Measurements from ENCODE around the gene MROH2A.

MROH2A gene

DNA sequence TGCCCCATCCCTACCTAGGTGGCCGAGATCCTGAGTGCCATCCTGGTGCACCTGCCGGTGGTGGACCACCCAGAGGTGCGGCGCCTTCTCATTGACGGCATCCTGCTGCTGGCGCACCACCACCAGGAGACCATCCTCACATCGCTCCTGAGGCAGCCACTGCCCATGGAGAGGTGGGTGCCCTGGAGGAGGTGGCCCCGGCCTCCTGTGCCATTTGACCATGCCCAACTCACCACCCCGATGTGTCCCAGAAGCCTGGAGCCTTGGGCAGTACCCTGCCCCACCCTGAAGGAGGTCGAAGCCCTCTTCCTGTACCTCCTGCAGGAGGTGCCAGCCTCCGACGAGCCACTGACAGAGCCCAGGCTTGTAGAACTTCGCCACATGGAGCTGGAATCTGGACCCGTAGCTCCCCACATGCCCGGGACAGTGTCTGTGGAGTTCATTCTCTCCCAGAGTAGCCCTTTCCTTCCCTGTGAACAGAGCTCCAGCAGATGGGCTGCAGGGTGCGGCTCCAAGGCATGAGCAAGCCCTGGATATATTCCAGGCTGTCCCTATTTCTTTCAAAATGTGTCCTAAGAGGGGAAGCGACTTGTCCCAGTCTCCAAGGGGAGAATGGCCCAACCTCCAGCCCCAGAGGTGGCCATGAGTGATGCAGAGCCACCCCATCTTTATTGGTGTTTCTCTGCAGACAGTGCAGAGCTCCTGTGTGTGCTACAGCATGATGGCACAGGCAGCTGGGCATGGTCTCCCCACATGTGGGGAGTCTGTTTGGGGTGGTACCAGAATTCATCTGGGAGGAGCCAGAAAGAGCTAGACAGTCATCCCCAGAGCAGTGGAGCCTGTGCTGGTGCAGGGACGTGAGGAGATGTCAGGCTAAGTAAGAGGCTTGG lies 42.0 kb downstream of the MROH2A start:
- H3K4me3 ChIP-seq (ENCODE audit: low read length) = no peak overlapping the region
- TF ChIP-seq, protein P1, sequence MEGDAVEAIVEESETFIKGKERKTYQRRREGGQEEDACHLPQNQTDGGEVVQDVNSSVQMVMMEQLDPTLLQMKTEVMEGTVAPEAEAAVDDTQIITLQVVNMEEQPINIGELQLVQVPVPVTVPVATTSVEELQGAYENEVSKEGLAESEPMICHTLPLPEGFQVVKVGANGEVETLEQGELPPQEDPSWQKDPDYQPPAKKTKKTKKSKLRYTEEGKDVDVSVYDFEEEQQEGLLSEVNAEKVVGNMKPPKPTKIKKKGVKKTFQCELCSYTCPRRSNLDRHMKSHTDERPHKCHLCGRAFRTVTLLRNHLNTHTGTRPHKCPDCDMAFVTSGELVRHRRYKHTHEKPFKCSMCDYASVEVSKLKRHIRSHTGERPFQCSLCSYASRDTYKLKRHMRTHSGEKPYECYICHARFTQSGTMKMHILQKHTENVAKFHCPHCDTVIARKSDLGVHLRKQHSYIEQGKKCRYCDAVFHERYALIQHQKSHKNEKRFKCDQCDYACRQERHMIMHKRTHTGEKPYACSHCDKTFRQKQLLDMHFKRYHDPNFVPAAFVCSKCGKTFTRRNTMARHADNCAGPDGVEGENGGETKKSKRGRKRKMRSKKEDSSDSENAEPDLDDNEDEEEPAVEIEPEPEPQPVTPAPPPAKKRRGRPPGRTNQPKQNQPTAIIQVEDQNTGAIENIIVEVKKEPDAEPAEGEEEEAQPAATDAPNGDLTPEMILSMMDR (IDR thresholded peaks at IDR 0.05; ENCODE audit: insufficient read depth, low read depth, low read length, missing control alignments) = no peak
- DNase-seq (ENCODE audit: low read depth) = no peak

DNA sequence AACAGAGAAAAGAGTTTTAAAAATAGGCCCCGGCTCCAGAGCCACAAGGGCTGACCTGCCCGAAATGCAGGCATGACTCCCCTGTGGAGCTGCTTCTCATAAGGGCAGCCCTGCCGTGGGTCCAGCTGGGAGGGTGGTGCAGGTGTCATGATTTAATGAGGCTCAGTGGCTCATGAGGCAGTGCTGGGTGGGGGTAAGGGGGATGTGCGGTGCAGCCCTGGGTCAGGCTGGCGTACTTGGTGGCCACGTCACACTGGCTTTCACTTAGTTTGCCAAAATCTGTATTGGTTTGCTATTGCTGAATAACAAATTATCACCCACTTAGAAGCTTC lies 42.6 kb downstream of the MROH2A start:
- H3K4me3 ChIP-seq (ENCODE audit: low read length) = no peak overlapping the region
- TF ChIP-seq, protein P1 (IDR thresholded peaks at IDR 0.05; ENCODE audit: insufficient read depth, low read depth, low read length, missing control alignments) = no peak
- DNase-seq (ENCODE audit: low read depth) = no peak

DNA sequence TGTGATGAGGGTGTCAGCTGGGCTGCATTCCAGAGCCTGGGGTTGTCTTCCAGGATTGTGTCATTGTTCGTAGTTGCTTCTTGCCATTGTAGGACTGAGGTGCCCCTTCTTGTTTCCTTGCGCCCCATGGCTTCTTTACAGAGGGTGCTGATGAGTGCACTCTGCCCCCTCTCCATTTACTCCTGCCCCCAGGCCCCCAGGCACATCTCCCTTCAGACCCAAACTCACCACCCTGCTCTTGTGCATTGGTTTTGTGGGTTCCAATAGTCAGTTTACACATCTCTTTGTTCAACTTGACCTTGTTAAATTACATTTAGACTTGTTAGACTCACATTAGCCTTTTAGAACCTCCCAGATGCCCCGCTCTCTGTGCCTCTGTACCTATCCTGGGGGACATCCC lies 43.1 kb downstream of the MROH2A start:
- no peak for DNase-seq (ENCODE audit: low read depth)
- TF ChIP-seq, protein P1 (IDR thresholded peaks at IDR 0.05; ENCODE audit: insufficient read depth, low read depth, low read length, missing control alignments) = no peak
- no peak overlapping the region for H3K4me3 ChIP-seq (ENCODE audit: low read length)

DNA sequence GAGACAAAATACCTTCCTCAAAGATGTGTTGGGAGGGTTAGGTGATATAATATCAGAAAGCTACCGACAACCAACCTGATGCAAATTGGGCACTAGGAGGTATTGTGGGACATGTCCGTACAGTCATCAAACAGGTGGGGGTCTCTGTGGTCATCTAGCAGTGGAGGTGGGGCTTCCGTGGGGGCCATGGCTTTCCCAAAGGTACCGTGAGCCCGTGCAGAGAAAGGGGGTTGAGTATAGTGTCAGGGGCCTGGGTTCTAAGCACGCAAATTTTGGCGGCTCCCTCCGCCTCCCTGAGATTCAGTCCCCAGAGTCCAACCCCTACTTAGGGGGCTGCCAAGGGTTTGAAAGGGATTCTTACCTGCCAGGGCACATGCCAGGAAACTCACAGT lies 43.6 kb downstream of the MROH2A start:
- DNase-seq (ENCODE audit: low read depth) = no peak
- no peak overlapping the region for H3K4me3 ChIP-seq (ENCODE audit: low read length)
- TF ChIP-seq, protein P1 (IDR thresholded peaks at IDR 0.05; ENCODE audit: insufficient read depth, low read depth, low read length, missing control alignments) = no peak

DNA sequence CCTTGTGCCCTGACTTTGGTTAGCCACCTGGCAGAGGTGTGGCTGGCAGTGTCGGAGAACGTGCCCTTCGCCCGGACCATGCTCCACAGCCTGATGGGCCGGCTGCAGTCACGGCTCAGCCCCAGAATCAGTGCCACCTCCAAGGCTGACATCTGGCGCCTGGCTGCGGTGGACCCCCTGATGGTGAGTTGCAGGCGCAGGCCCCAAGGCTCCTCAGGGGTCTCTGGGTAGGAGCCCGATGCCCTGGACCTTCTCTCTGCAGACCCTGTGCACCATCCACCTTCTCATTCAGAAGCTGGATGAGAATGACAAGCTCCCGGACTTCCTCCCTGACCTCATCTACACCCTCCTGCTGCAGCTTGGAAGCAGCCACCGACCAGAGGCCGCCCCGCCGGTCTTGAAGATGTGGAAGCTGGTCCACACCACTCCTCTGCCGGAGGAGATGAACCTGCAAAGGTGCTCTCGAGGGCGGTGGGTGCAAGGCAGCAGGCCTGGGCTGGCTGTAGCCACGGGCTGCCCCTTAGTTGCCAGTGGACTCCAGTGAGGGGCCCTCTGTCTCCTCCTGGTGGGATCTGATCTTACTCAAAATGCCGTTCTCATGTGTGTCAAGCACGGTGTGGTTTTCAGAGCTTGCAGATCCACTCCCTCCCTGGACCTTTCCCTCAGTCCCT lies 44.1 kb downstream of the MROH2A start:
- H3K4me3 ChIP-seq (ENCODE audit: low read length) = no peak overlapping the region
- TF ChIP-seq, protein P1 (IDR thresholded peaks at IDR 0.05; ENCODE audit: insufficient read depth, low read depth, low read length, missing control alignments) = no peak
- no peak for DNase-seq (ENCODE audit: low read depth)

DNA sequence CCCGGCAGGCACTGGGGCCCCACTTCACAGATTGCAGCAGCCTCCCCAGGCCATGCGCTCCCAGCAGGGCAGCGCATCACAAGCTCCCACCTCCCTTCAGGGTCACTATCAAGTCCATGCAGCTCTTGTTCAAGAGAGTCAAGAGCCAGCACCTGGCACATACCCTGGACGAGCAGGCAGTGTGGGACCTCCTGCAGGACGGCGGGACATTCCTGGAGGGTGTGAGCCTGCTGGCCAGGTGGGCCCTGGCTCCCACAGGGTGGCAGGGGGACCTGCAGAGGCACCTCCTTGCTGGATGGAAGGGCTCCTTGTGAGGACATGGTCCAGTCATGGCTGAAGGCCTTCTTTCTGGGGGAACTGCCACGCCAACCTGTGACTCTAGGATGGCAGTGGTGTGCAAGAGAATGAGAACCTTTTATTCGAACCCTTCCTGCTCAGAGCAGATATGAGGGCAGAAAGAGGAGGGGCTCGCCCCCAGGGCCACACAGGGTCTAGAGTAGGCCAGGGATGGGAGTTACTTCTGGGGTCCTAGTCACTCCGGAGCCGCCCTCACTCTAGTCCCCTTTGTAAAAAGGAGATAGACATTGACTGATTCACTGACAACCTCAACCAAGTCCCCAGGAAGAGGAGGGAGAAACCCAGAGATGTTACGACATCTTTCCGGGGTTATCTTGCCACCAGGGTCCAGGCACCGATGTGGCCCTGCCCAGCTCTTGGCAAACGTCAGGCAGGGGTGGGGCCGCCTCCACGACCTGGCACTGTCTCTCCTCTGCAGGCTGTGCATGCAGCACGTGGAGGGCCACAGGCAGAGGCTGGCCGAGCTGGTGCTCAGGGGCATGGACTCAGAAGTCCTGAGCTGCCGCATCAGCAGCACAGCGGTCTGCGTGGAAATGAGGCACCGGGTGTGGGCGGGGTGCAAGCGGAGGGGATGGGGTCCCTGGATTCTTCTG lies 44.9 kb downstream of the MROH2A start:
- no peak overlapping the region for H3K4me3 ChIP-seq (ENCODE audit: low read length)
- DNase-seq (ENCODE audit: low read depth) = no peak
- TF ChIP-seq, protein P1 (IDR thresholded peaks at IDR 0.05; ENCODE audit: insufficient read depth, low read depth, low read length, missing control alignments) = no peak
